GM23338 (cell line): ENCODE measurements around the gene ACBD4. TPM values are rescaled to one million over a fixed set of nuclear protein-coding genes. Genes with fewer than 3 reads are reported as not detected.

Experiments
- ATAC-seq: fragments of 200-7000 bp; cut with Tn5 transposase; 3 replicates; pipeline ENCODE4 v1.9.1; 2020
- DNase-seq: peaks from one replicate; pipeline ENCODE4 v3.0.0-alpha.2; 2015; ENCODE audit warnings: low spot score
- H2AFZ ChIP-seq: fragments of 200-600 bp; sonication (generic); 2 replicates; pipeline ENCODE4 v1.8.0; 2016; ENCODE audit warnings: antibody characterized with exemption, mild to moderate bottlenecking, moderate library complexity
- H3F3A ChIP-seq: fragments of 200-600 bp; sonication (generic); replicated peaks from 2 replicates; pipeline ENCODE4 v1.8.0; 2017; ENCODE audit warnings: antibody characterized with exemption, mixed run types, low read depth
- H3K27ac ChIP-seq: fragments of 200-600 bp; sonication (generic); 2 replicates; pipeline ENCODE4 v1.6.1; 2016; ENCODE audit warnings: low read depth
- H3K27me3 ChIP-seq: fragments of 200-600 bp; sonication (generic); 2 replicates; pipeline ENCODE4 v1.8.0; 2016; ENCODE audit warnings: mild to moderate bottlenecking, mixed run types, moderate library complexity; ENCODE audit not compliant: insufficient read depth
- H3K36me3 ChIP-seq: fragments of 200-600 bp; sonication (generic); 2 replicates; pipeline ENCODE4 v1.8.0; 2016; ENCODE audit warnings: mild to moderate bottlenecking; ENCODE audit not compliant: insufficient read depth
- H3K4me1 ChIP-seq: fragments of 200-600 bp; sonication (generic); 2 replicates; pipeline ENCODE4 v1.8.0; 2016; ENCODE audit warnings: mild to moderate bottlenecking, moderate library complexity; ENCODE audit not compliant: insufficient read depth
- H3K4me2 ChIP-seq: fragments of 200-600 bp; sonication (generic); 2 replicates; pipeline ENCODE4 v1.7.1; 2017; ENCODE audit warnings: mixed run types
- H3K4me3 ChIP-seq: fragments of 200-600 bp; sonication (generic); 2 replicates; pipeline ENCODE4 v1.6.1; 2016; ENCODE audit warnings: mixed run types
- H3K79me2 ChIP-seq: fragments of 200-600 bp; sonication (generic); replicated peaks from 2 replicates; pipeline ENCODE4 v1.8.0; 2017; ENCODE audit warnings: mild to moderate bottlenecking; ENCODE audit not compliant: insufficient read depth
- H3K9me2 ChIP-seq: fragments of 200-600 bp; sonication (generic); 2 replicates; pipeline ENCODE4 v1.8.0; 2017; ENCODE audit not compliant: insufficient read depth
- H4K20me1 ChIP-seq: fragments of 200-600 bp; sonication (generic); replicated peaks from 2 replicates; pipeline ENCODE4 v1.8.0; 2017; ENCODE audit warnings: mild to moderate bottlenecking; ENCODE audit not compliant: insufficient read depth
- H3K27ac Mint-ChIP-seq: 2 replicates; pipeline ENCODE4 v1.8.0; 2020; ENCODE audit warnings: inconsistent platforms, mild to moderate bottlenecking, moderate library complexity, mixed read lengths
- H3K27me3 Mint-ChIP-seq: 3 replicates; pipeline ENCODE4 v1.8.0; 2022; ENCODE audit warnings: low read depth, mild to moderate bottlenecking, moderate library complexity, mixed read lengths, inconsistent platforms; ENCODE audit not compliant: insufficient read depth, poor library complexity
- H3K36me3 Mint-ChIP-seq: 3 replicates; pipeline ENCODE4 v1.8.0; 2021; ENCODE audit warnings: low read depth, mild to moderate bottlenecking, inconsistent platforms, moderate library complexity, mixed read lengths
- H3K4me1 Mint-ChIP-seq: 3 replicates; pipeline ENCODE4 v1.8.0; 2020; ENCODE audit warnings: mild to moderate bottlenecking, inconsistent platforms, mixed read lengths
- H3K4me3 Mint-ChIP-seq: 3 replicates; pipeline ENCODE4 v1.8.0; 2021; ENCODE audit warnings: moderate library complexity, mild to moderate bottlenecking, inconsistent platforms, mixed read lengths
- H3K9me3 Mint-ChIP-seq: 3 replicates; pipeline ENCODE4 v1.8.0; 2020; ENCODE audit warnings: moderate library complexity, mild to moderate bottlenecking, inconsistent platforms, mixed read lengths
- CTCF ChIP-seq, 2 experiments: fragments of 200-600 bp in 1 of 2; sonication (generic) in 1 of 2; conservative IDR thresholded peaks; 2 replicates each; pipeline versions ENCODE4 v1.5.1 to v1.6.1; 2016 to 2017; ENCODE audit warnings: antibody characterized with exemption in 2 of 2, low read depth in 2 of 2, mild to moderate bottlenecking in 2 of 2, moderate library complexity in 1 of 2
- NANOG ChIP-seq: IDR thresholded peaks from 2 replicates; pipeline ENCODE4 v1.6.1; 2016; ENCODE audit warnings: antibody characterized with exemption, borderline replicate concordance
- STAT1 ChIP-seq: IDR thresholded peaks from one replicate; pipeline ENCODE4 v1.6.1; 2016; ENCODE audit warnings: antibody characterized with exemption; ENCODE audit not compliant: unreplicated experiment
- ZNF114 ChIP-seq: fragments of 250-450 bp; sonication (Bioruptor Pico); IDR thresholded peaks from 2 replicates; pipeline ENCODE4 v1.5.0; 2020; ENCODE audit warnings: mild to moderate bottlenecking, moderate library complexity
- ZNF331 ChIP-seq: fragments of 250-450 bp; sonication (Bioruptor Pico); IDR thresholded peaks from 2 replicates; pipeline ENCODE4 v1.5.0; 2020; ENCODE audit warnings: low read depth, mild to moderate bottlenecking, moderate library complexity
- ZNF462 ChIP-seq: fragments of 250-450 bp; sonication (Bioruptor Pico); IDR thresholded peaks from 2 replicates; pipeline ENCODE4 v1.5.0; 2020; ENCODE audit warnings: mild to moderate bottlenecking, moderate library complexity
- polyA plus RNA-seq: library from polyadenylated mRNA; unstranded; fragments of >200 nt; fragmentation: Nextera tagmentation; extraction: Ambion mirVana; gene quantifications from 2 replicates; pipeline ENCODE4 v1.2.1, GENCODE V29; 2016
- total RNA-seq: library from RNA; depleted of rRNA; stranded (reverse); fragments of >200 nt; shearing (Covaris generic); gene quantifications from 2 replicates; pipeline ENCODE4 v1.2.3, GENCODE V29; 2014

Gene ACBD4
- total and polyA plus RNA-seq, 2 experiments from 2014 or later, result 4.5 to 6.7 TPM

- no peak for TF ChIP-seq ZNF462
- no peak for TF ChIP-seq NANOG
Measured at GRCh38 chr17:45087504-45087975, 47.9 kb upstream of the ACBD4 start (continued).

- Histone ChIP-seq H2AFZ (no peak overlapping the region), H3K4me3 (no peak overlapping the region), H3F3A (no peaks in the 10 kb centered on the region; the same call in 1 of the 2 replicates), H4K20me1 (peaks cover 19% of the 10 kb centered on the region), H3K27ac (no peak overlapping the region), H3K4me1 (no peaks in the 10 kb centered on the region), H3K79me2 (no peaks in the 10 kb centered on the region), H3K9me2 (no peaks in the 10 kb centered on the region), H3K27me3 (no peaks in the 10 kb centered on the region), H3K4me2 (no peak overlapping the region), H3K36me3 (peaks cover 45% of the 10 kb centered on the region)
- no peak for ATAC-seq
- peaks cover 8% of the 10 kb centered on the region for H3K4me1 Mint-ChIP-seq
- no peak overlapping the region for H3K4me3 Mint-ChIP-seq
- H3K9me3 Mint-ChIP-seq, result no peaks in the 10 kb centered on the region
- H3K36me3 Mint-ChIP-seq, result peaks cover 75% of the 10 kb centered on the region
- 0 out of 2 replicates have a peak overlapping the region, but pooled peaks have one; percentile 23 for H3K27ac Mint-ChIP-seq
- DNase-seq, result no peak
- H3K27me3 Mint-ChIP-seq, result no peaks in the 10 kb centered on the region
- TF ChIP-seq NANOG, result no peak
- no peak for TF ChIP-seq ZNF462
- no peak for TF ChIP-seq CTCF (conservative IDR thresholded peaks at IDR 0.05; ENCODE audit: low read depth in 2 of 2)
- TF ChIP-seq STAT1, result no peak
- TF ChIP-seq ZNF331 (CRISPR knock-in tag), result no peak
- TF ChIP-seq ZNF114, result no peak
Measured at GRCh38 chr17:45087978-45088377, 47.5 kb upstream of the ACBD4 start.
